Measurements from ENCODE around the gene RBM28.

The RBM28 gene

DNA sequence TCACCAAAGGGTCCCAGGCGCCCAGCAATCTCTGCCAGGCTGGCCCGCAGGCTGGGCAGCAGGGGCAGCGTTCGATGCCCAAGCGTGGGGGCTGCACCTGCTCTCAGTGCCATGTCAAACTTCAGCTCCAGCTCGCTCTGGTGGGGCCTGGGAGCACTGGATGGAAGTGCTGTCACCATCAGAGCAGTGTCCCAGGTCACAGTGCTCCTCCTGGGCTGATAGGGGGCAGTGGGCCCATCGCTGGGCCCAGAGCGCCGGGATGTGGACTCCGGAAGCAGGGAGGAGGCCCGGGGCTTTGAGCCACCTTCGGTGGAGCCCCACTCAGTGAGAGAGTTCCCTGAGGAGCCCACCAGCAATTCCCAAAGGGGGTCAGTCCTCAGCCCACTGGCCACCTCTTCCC is 15.6 kb upstream of the RBM28 start:
- CTCF ChIA-PET: no interaction called here
- TF ChIP-seq, protein P1, sequence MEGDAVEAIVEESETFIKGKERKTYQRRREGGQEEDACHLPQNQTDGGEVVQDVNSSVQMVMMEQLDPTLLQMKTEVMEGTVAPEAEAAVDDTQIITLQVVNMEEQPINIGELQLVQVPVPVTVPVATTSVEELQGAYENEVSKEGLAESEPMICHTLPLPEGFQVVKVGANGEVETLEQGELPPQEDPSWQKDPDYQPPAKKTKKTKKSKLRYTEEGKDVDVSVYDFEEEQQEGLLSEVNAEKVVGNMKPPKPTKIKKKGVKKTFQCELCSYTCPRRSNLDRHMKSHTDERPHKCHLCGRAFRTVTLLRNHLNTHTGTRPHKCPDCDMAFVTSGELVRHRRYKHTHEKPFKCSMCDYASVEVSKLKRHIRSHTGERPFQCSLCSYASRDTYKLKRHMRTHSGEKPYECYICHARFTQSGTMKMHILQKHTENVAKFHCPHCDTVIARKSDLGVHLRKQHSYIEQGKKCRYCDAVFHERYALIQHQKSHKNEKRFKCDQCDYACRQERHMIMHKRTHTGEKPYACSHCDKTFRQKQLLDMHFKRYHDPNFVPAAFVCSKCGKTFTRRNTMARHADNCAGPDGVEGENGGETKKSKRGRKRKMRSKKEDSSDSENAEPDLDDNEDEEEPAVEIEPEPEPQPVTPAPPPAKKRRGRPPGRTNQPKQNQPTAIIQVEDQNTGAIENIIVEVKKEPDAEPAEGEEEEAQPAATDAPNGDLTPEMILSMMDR (conservative IDR thresholded peaks at IDR 0.05; ENCODE audit: low read depth): no peak
- H3K27ac ChIP-seq: peak overlapping the region; percentile 63
- no peak for DNase-seq (ENCODE audit: low spot score)
- POLR2A ChIA-PET (ENCODE audit: low non-redundant PET): no interaction called here

DNA sequence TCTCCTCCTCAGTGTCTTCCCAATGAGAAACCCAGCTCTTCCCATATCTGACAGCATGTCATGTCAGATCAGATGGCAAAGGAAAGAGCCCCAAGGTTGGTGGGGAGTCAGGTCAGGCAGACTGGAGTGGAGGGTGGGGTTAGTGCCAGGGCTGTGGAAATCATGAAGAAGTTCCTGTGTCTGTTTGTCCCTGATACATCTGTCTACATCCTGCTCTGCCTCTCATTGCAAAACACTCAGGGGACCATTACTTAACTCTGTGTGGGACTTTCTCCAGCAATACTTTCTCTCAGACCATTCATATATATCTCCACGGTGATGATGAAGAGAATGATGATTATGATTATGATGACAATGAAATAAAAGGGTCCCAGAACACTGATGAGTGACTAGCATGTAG is 14.5 kb upstream of the RBM28 start:
- TF ChIP-seq, protein P1 (conservative IDR thresholded peaks at IDR 0.05; ENCODE audit: low read depth): no peak
- DNase-seq (ENCODE audit: low spot score): no peak
- ChIA-PET CTCF (interaction anchor here (0.6 to 1.6 kb wide), 3 partner anchors 15 to 808 kb away, joined by 3 to 4 read pairs (median 3); partner anchors contain the start of gene RBM28), POLR2A (ENCODE audit: low non-redundant PET) (no interaction called here)
- no peak overlapping the region for H3K27ac ChIP-seq

DNA sequence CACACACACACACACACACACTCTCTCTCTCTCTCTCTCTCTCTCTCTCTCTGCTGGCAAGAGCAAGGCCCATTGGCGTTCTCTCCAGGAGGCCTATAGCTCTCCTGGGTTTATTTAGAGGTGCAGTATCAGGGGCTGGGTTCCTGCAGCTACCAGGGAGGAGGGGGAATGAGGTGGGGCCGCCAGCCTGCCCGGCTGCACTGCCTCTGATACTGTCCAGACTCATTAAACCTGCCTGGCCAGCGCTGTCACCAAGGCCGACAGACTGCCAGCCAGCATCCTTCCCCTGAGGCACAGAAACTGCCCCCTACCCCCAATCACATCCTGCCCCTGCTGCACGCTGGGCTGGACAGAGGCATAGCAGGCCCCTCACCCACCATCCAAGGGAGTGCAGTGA is 13.5 kb upstream of the RBM28 start:
- H3K27ac ChIP-seq: peak overlapping the region; percentile 7; the same call in 1 of the 2 replicates
- ChIA-PET CTCF (interaction anchor here (1.3 kb wide), 1 partner anchor 10 kb away, joined by 6 read pairs; no protein-coding TSS in a partner anchor), POLR2A (ENCODE audit: low non-redundant PET) (no interaction called here)
- TF ChIP-seq, protein P1 (conservative IDR thresholded peaks at IDR 0.05; ENCODE audit: low read depth): no peak
- DNase-seq (ENCODE audit: low spot score): no peak

DNA sequence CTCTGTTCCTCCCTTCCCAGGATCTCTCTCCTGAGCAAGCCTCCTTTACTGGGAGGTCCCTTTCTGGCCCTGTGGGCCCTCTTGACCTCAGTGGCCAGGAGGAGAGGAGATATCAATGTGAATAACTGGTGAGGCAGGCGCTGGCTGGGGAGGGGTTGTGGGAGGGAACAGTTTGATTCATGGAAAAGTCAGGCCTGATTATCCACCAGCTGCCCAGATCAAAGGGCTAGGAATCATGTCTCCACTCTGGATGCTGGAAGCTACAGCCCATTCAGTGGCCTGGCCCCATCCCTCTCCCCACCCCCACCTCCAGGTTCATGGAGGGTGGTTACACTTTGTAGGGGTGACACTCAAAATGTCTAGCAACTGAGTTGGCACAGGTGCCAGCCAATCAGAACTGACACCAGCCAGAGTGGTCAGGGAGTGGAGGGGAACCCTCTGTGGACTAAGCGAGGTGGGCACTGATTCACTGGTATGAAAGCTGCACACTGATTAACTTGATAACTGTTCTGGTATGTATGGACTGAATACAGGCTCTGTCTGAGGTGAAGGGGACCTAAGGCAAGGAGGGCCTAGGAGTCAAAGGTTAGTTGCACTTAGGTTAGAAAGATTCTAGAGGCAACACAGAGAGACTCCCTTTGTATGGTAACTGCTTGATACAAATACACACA is 13.0 kb upstream of the RBM28 start:
- ChIA-PET POLR2A (ENCODE audit: low non-redundant PET) (no interaction called here), CTCF (interaction anchor here (1.3 kb wide), 1 partner anchor 9 kb away, joined by 6 read pairs; no protein-coding TSS in a partner anchor)
- TF ChIP-seq, protein P1 (conservative IDR thresholded peaks at IDR 0.05; ENCODE audit: low read depth): no peak
- H3K27ac ChIP-seq: no peak overlapping the region
- no peak for DNase-seq (ENCODE audit: low spot score)

DNA sequence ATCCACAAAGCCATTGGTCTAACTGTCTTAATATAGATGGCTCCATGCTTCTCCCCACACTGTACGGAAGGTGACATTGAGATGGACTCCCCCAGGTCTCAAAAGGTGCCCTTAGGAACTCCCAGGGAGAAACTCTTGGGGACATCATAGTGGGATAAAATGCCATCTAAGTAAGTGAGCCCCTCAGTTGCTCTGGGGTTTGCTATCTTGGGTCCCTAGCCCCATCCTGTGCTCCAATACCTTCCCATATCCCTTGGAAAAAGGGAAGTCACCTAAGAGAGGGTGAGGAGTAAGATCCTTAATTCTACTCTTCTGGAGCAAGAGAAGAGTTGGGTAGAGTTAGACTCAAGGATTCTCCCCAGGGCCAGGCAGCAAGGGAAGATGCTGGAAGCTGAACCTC is 9.9 kb upstream of the RBM28 start:
- CTCF ChIA-PET: interaction anchor here (1.3 kb wide), 1 partner anchor 34 kb away, joined by 6 read pairs; no protein-coding TSS in a partner anchor
- H3K27ac ChIP-seq: no peak overlapping the region
- DNase-seq (ENCODE audit: low spot score): no peak
- TF ChIP-seq, protein P1 (conservative IDR thresholded peaks at IDR 0.05; ENCODE audit: low read depth): no peak
- POLR2A ChIA-PET (ENCODE audit: low non-redundant PET): no interaction called here

DNA sequence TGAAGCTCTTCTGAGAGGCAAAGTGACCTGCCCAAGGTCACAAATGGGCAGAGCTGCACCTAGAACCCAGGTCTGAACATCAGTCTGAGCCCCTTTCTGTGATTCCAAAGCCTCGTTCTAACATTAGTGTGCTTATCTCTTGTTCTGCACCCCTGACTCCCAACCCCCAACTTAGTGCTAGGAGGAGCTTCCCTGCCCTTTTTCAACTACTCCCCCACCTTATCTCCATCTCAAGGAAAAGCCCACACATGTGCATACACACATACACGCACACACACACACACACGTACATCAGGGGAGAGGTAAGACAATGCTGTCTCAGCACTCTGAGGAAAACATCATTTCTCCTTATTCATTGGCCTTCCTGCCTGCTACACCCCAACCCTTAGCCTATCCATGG is 9.5 kb upstream of the RBM28 start:
- CTCF ChIA-PET: interaction anchor here (0.7 to 1.3 kb wide), 3 partner anchors 31 to 87 kb away, joined by 3 to 6 read pairs (median 4); no protein-coding TSS in a partner anchor
- no peak for DNase-seq (ENCODE audit: low spot score)
- no peak overlapping the region for H3K27ac ChIP-seq
- POLR2A ChIA-PET (ENCODE audit: low non-redundant PET): no interaction called here
- TF ChIP-seq, protein P1 (conservative IDR thresholded peaks at IDR 0.05; ENCODE audit: low read depth): no peak
